KMS-11 (cell line): Measurements from ENCODE around the gene CROCC2.

Experiments used
- H2AFZ ChIP-seq: fragments of 200-600 bp; sonication (generic); 2 replicates; pipeline ENCODE4 v1.6.1; 2016; ENCODE audit warnings: antibody characterized with exemption, mixed run types, low read depth
- H3K27ac ChIP-seq: fragments of 200-600 bp; sonication (generic); 2 replicates; pipeline ENCODE4 v1.6.1; 2016; ENCODE audit warnings: mild to moderate bottlenecking, mixed run types
- H3K27me3 ChIP-seq: fragments of 200-600 bp; sonication (generic); 2 replicates; pipeline ENCODE4 v1.6.1; 2017; ENCODE audit warnings: mild to moderate bottlenecking, low read depth, mixed run types, moderate library complexity; ENCODE audit not compliant: insufficient read depth
- H3K36me3 ChIP-seq: fragments of 200-600 bp; sonication (generic); 2 replicates; pipeline ENCODE4 v1.6.1; 2017; ENCODE audit warnings: mild to moderate bottlenecking, mixed run types; ENCODE audit not compliant: insufficient read depth
- H3K4me1 ChIP-seq: fragments of 200-600 bp; sonication (generic); 2 replicates; pipeline ENCODE4 v1.6.1; 2016; ENCODE audit warnings: mild to moderate bottlenecking, low read depth, mixed run types; ENCODE audit not compliant: poor library complexity, severe bottlenecking
- H3K4me2 ChIP-seq: fragments of 200-600 bp; sonication (generic); 2 replicates; pipeline ENCODE4 v1.7.0; 2016; ENCODE audit warnings: mild to moderate bottlenecking, mixed run types
- H3K4me3 ChIP-seq: fragments of 200-600 bp; sonication (generic); IDR thresholded peaks from 2 replicates; pipeline ENCODE4 v1.6.1; 2017; ENCODE audit warnings: low read depth, low read length, mixed read lengths; ENCODE audit not compliant: insufficient read depth
- H3K79me2 ChIP-seq: fragments of 200-600 bp; sonication (generic); 2 replicates; pipeline ENCODE4 v1.6.1; 2016; ENCODE audit warnings: low read depth, mixed run types; ENCODE audit not compliant: insufficient read depth
- H3K9ac ChIP-seq: fragments of 200-600 bp; sonication (generic); 2 replicates; pipeline ENCODE4 v1.6.1; 2016; ENCODE audit warnings: mild to moderate bottlenecking, mixed run types
- H4K20me1 ChIP-seq: fragments of 200-600 bp; sonication (generic); 2 replicates; pipeline ENCODE4 v1.6.1; 2016; ENCODE audit warnings: mild to moderate bottlenecking, mixed run types; ENCODE audit not compliant: insufficient read depth
- TF ChIP-seq, protein P1 (sequence below): fragments of 200-600 bp; sonication (generic); conservative IDR thresholded peaks from 2 replicates; pipeline ENCODE4 v1.6.1; 2017; ENCODE audit warnings: low read depth, mild to moderate bottlenecking, antibody characterized with exemption, low read length, moderate library complexity, mixed read lengths

CROCC2 gene

GRCh38 chr2:241018051-241018891 is 112.1 kb downstream of the CROCC2 start:
- Histone ChIP-seq H2AFZ (no peak overlapping the region), H3K36me3 (no peaks in the 10 kb centered on the region)

GRCh38 chr2:241019441-241020139 is 113.5 kb downstream of the CROCC2 start:
- no peak overlapping the region for H3K27ac ChIP-seq
- H3K4me1 ChIP-seq: no peaks in the 10 kb centered on the region
- H3K4me2 ChIP-seq: no peak overlapping the region
- TF ChIP-seq, protein P1, sequence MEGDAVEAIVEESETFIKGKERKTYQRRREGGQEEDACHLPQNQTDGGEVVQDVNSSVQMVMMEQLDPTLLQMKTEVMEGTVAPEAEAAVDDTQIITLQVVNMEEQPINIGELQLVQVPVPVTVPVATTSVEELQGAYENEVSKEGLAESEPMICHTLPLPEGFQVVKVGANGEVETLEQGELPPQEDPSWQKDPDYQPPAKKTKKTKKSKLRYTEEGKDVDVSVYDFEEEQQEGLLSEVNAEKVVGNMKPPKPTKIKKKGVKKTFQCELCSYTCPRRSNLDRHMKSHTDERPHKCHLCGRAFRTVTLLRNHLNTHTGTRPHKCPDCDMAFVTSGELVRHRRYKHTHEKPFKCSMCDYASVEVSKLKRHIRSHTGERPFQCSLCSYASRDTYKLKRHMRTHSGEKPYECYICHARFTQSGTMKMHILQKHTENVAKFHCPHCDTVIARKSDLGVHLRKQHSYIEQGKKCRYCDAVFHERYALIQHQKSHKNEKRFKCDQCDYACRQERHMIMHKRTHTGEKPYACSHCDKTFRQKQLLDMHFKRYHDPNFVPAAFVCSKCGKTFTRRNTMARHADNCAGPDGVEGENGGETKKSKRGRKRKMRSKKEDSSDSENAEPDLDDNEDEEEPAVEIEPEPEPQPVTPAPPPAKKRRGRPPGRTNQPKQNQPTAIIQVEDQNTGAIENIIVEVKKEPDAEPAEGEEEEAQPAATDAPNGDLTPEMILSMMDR: no peak
- no peak overlapping the region for H3K4me3 ChIP-seq
- H4K20me1 ChIP-seq: no peaks in the 10 kb centered on the region
- no peak overlapping the region for H2AFZ ChIP-seq
- no peaks in the 10 kb centered on the region for H3K79me2 ChIP-seq
- no peak overlapping the region for H3K9ac ChIP-seq
- peaks cover 12% of the 10 kb centered on the region; the same call in 1 of the 2 replicates for H3K27me3 ChIP-seq
- H3K36me3 ChIP-seq: no peaks in the 10 kb centered on the region

More at GRCh38 chr2:241018051-241018891, 112.1 kb downstream of the CROCC2 start:
- peaks cover 14% of the 10 kb centered on the region; the same call in 1 of the 2 replicates for H3K27me3 ChIP-seq
- H3K4me2 ChIP-seq: no peak overlapping the region
- H3K79me2 ChIP-seq: no peaks in the 10 kb centered on the region
- H3K27ac ChIP-seq: no peak overlapping the region
- no peaks in the 10 kb centered on the region for H4K20me1 ChIP-seq
- H3K9ac ChIP-seq: no peak overlapping the region
- TF ChIP-seq, protein P1: no peak
- H3K4me1 ChIP-seq: no peaks in the 10 kb centered on the region
- H3K4me3 ChIP-seq: no peak overlapping the region

- Histone ChIP-seq H2AFZ (no peak overlapping the region), H3K27ac (no peak overlapping the region)
- TF ChIP-seq, protein P1: no peak
Observed at GRCh38 chr2:241020201-241020600, 114.1 kb downstream of the CROCC2 start.

DNA sequence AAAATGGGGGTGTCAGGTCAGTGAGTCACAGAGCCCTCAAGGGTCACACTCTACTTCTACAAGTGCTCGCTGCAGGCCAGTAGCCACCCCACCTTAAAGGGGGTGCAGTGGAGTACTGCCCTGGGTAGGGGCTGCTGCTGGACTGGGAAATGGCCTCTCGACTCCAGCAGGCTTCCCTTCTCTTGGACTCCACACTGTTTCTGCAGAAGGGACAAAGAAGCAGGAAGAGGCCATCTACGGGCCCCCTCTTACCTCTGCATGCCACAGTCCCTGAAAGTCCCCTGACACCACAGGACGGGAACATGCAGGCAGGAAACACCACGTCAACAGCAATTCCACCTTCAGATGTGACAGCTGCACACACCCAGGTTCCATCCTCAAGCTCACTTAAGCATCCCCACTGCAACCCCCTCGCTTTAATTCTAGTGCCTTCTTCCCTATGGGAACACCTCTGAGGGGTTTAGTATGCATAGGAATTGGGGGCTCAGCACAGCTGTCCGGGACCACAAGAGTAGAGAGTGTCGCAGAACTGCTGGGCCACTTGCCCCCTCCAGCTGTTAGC is 114.6 kb downstream of the CROCC2 start:
- H3K9ac ChIP-seq: no peak overlapping the region
- no peak overlapping the region for H3K4me3 ChIP-seq
- no peaks in the 10 kb centered on the region for H4K20me1 ChIP-seq
- no peaks in the 10 kb centered on the region for H3K4me1 ChIP-seq
- H3K4me2 ChIP-seq: no peak overlapping the region
- TF ChIP-seq, protein P1: no peak
- peaks cover 2% of the 10 kb centered on the region; the same call in 1 of the 2 replicates for H3K27me3 ChIP-seq
- no peak overlapping the region for H3K27ac ChIP-seq
- H3K79me2 ChIP-seq: no peaks in the 10 kb centered on the region
- H3K36me3 ChIP-seq: no peaks in the 10 kb centered on the region
- no peak overlapping the region for H2AFZ ChIP-seq

More at GRCh38 chr2:241020201-241020600, 114.1 kb downstream of the CROCC2 start:
- Histone ChIP-seq H3K4me1 (no peaks in the 10 kb centered on the region), H4K20me1 (no peaks in the 10 kb centered on the region), H3K4me2 (no peak overlapping the region), H3K79me2 (no peaks in the 10 kb centered on the region), H3K9ac (no peak overlapping the region), H3K36me3 (no peaks in the 10 kb centered on the region), H3K27me3 (peaks cover 6% of the 10 kb centered on the region; the same call in 1 of the 2 replicates), H3K4me3 (no peak overlapping the region)
